ENCODE data around the gene NOP9. TPM values are rescaled to one million over a fixed set of nuclear protein-coding genes. Genes with fewer than 3 reads are reported as not detected.

The NOP9 gene
- total RNA-seq, 4 donors from 2014 or later: 19.8 to 31.2 (median 21.2) TPM

DNA sequence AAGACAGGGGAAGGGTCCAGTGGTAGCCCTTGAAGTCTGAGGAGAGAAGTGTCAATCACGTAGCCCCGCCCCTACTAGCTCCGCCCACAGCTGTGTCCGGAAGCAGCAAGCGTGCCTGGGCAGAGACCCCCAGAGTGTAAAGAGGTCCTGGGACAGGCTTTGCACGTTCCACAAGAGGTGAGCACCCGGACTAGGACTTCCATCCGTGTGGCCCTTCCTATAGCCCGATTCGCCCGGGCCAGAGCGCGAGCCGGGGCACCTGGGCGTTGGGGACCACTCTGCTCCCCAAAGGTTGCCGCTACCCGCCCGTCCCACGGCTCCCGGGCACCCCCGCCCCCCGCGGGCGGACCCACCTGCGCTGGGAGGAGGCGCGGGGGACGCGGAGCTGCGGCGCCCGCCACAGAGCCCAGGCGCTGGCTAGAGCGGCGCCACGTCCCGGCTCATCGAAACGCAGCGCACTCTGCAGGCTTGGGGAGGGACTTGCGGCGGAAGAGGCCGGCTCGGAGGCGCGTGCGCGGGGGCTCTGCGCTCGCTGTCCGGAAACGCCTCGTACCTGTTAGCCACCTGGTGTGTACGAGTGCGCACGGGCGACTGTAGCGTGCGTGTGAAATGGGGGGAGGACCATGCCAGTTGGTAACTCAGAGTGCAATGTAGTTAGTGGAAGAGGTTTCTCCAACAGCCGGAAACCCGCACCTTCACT, 28.4 kb upstream of the NOP9 start, which contains the start of gene RABGGTA:
Gene RABGGTA, minus strand, starts transcription at position 464 of the 700 bp plus-strand sequence. CDS start 482 bp downstream, outside the sequence.
- 3% methylated on average over 10 of the region's 61 CpGs for WGBS

GRCh38 chr14:24271834-24272263, 27.8 kb upstream of the NOP9 start:
- Histone ChIP-seq H3K4me1 (peaks cover 37% of the 10 kb centered on the region), H3K4me3 (peak overlapping the region; percentile 66), H3K27me3 (no peaks in the 10 kb centered on the region), H3K27ac (peak overlapping the region; percentile 94), H3K36me3 (peaks cover 29% of the 10 kb centered on the region), H3K9me3 (no peaks in the 10 kb centered on the region)
- no peak for TF ChIP-seq POLR2AphosphoS5 (IDR thresholded peaks at IDR 0.05)
- no peak for TF ChIP-seq EP300 (IDR thresholded peaks at IDR 0.05)
- TF ChIP-seq POLR2A (IDR thresholded peaks at IDR 0.05): no peak
- TF ChIP-seq CTCF (IDR thresholded peaks at IDR 0.05): no peak
- 16% methylated on average over 3 of the region's 3 CpGs for WGBS
- DNase-seq (ENCODE audit: low spot score in 2 of 2): no peak

More for the DNA sequence above, 28.4 kb upstream of the NOP9 start, which contains the start of gene RABGGTA:
- H3K4me3 ChIP-seq: peak within 1 kb of the TSS; percentile 66
- H3K4me1 ChIP-seq: peaks cover 33% of the 10 kb centered on the region
- H3K27ac ChIP-seq: peak within 1 kb of the TSS; percentile 94
- peak; percentile 88 to 89 for DNase-seq (ENCODE audit: low spot score in 2 of 2)
- H3K9me3 ChIP-seq: no peaks in the 10 kb centered on the region
- H3K27me3 ChIP-seq: no peaks in the 10 kb centered on the region
- peaks cover 34% of the 10 kb centered on the region for H3K36me3 ChIP-seq
- peak in 1 of 2 donors; percentile 81 for TF ChIP-seq CTCF (IDR thresholded peaks at IDR 0.05)
- TF ChIP-seq POLR2AphosphoS5 (IDR thresholded peaks at IDR 0.05): peak in 2 of 3 donors; percentile 18 to 60
- peak; percentile 45 to 52 for TF ChIP-seq POLR2A (IDR thresholded peaks at IDR 0.05)
- no peak for TF ChIP-seq EP300 (IDR thresholded peaks at IDR 0.05)

- Histone ChIP-seq H3K4me1 (peaks cover 44% of the 10 kb centered on the region), H3K27ac (peak overlapping the region; percentile 18), H3K36me3 (peaks cover 23% of the 10 kb centered on the region), H3K27me3 (no peaks in the 10 kb centered on the region), H3K9me3 (no peaks in the 10 kb centered on the region), H3K4me3 (no peak overlapping the region)
- TF ChIP-seq POLR2AphosphoS5 (IDR thresholded peaks at IDR 0.05) (no peak), EP300 (IDR thresholded peaks at IDR 0.05) (no peak), POLR2A (IDR thresholded peaks at IDR 0.05) (no peak), CTCF (IDR thresholded peaks at IDR 0.05) (no peak)
- DNase-seq (ENCODE audit: low spot score in 2 of 2): no peak
- WGBS: 68% methylated on average over 2 of the region's 2 CpGs
Measured at GRCh38 chr14:24272467-24272866, 27.2 kb upstream of the NOP9 start.

GRCh38 chr14:24273422-24273998, 26.1 kb upstream of the NOP9 start:
- no peak for TF ChIP-seq EP300 (IDR thresholded peaks at IDR 0.05)
- TF ChIP-seq POLR2A (IDR thresholded peaks at IDR 0.05): no peak
- TF ChIP-seq POLR2AphosphoS5 (IDR thresholded peaks at IDR 0.05): no peak
- TF ChIP-seq CTCF (IDR thresholded peaks at IDR 0.05): no peak

GRCh38 chr14:24274101-24274543, 25.5 kb upstream of the NOP9 start:
- Histone ChIP-seq H3K4me3 (no peak overlapping the region), H3K27ac (peak overlapping the region; percentile 68), H3K27me3 (no peaks in the 10 kb centered on the region), H3K36me3 (peaks cover 6% of the 10 kb centered on the region), H3K9me3 (no peaks in the 10 kb centered on the region), H3K4me1 (peaks cover 60% of the 10 kb centered on the region)
- WGBS: 49% methylated on average over 3 of the region's 3 CpGs
- TF ChIP-seq POLR2AphosphoS5 (IDR thresholded peaks at IDR 0.05): peak in 1 of 3 donors; percentile 56
- TF ChIP-seq CTCF (IDR thresholded peaks at IDR 0.05): no peak
- DNase-seq (ENCODE audit: low spot score in 2 of 2): no peak

More at GRCh38 chr14:24273422-24273998, 26.1 kb upstream of the NOP9 start:
- Histone ChIP-seq H3K4me3 (no peak overlapping the region), H3K36me3 (peaks cover 12% of the 10 kb centered on the region), H3K9me3 (no peaks in the 10 kb centered on the region), H3K27me3 (no peaks in the 10 kb centered on the region), H3K27ac (peak overlapping the region; percentile 68), H3K4me1 (peaks cover 54% of the 10 kb centered on the region)
- 44% methylated on average over 3 of the region's 3 CpGs for WGBS
- DNase-seq (ENCODE audit: low spot score in 2 of 2): no peak

Measured in suprapubic skin (tissue), 4 donors.